ENCODE measurements around the gene GRID1.

The GRID1 gene

GRCh38 chr10:85915245-85915846, 451.2 kb downstream of the GRID1 start:
- POLR2A ChIA-PET: no interaction called here
- H3K4me3 ChIP-seq (ENCODE audit: low read depth, low read length): no peak overlapping the region

GRCh38 chr10:85914720-85915119, 451.9 kb downstream of the GRID1 start:
- no peak for TF ChIP-seq MZF1 (tag by site-specific recombination; IDR thresholded peaks at IDR 0.05; ENCODE audit: borderline replicate concordance)
- no peak for TF ChIP-seq ZNF639 (tag by site-specific recombination; IDR thresholded peaks at IDR 0.05)
- no peak for TF ChIP-seq RBAK (tag by site-specific recombination; IDR thresholded peaks at IDR 0.05)
- TF ChIP-seq ZNF416 (tag by site-specific recombination; IDR thresholded peaks at IDR 0.05): no peak
- TF ChIP-seq ZFP69B (tag by site-specific recombination; IDR thresholded peaks at IDR 0.05): no peak
- no peak for TF ChIP-seq ZNF175 (tag by site-specific recombination; IDR thresholded peaks at IDR 0.05)
- TF ChIP-seq ZNF324 (tag by site-specific recombination; IDR thresholded peaks at IDR 0.05): no peak
- TF ChIP-seq ZNF571 (tag by site-specific recombination; IDR thresholded peaks at IDR 0.05): no peak
- no peak for TF ChIP-seq SCRT1 (tag by site-specific recombination; IDR thresholded peaks at IDR 0.05; ENCODE audit: borderline replicate concordance)
- TF ChIP-seq ZNF23 (tag by site-specific recombination; IDR thresholded peaks at IDR 0.05; ENCODE audit: borderline replicate concordance): no peak
- no peak for TF ChIP-seq ZNF600 (tag by site-specific recombination; IDR thresholded peaks at IDR 0.05)
- TF ChIP-seq ZNF629 (tag by site-specific recombination; IDR thresholded peaks at IDR 0.05): no peak
- TF ChIP-seq ZNF174 (tag by site-specific recombination; IDR thresholded peaks at IDR 0.05): no peak
- no peak for TF ChIP-seq HOXA7 (CRISPR knock-in tag; IDR thresholded peaks at IDR 0.05; ENCODE audit: borderline replicate concordance)
- no peak for TF ChIP-seq ZBTB11 (tag by site-specific recombination; conservative IDR thresholded peaks at IDR 0.05; ENCODE audit: low read depth)
- TF ChIP-seq ZNF37A (tag by site-specific recombination; IDR thresholded peaks at IDR 0.05): no peak
- TF ChIP-seq SCRT2 (tag by site-specific recombination; IDR thresholded peaks at IDR 0.05): no peak
- TF ChIP-seq SALL2 (tag by site-specific recombination; IDR thresholded peaks at IDR 0.05; ENCODE audit: borderline replicate concordance): no peak
- TF ChIP-seq ZNF19 (tag by site-specific recombination; IDR thresholded peaks at IDR 0.05; ENCODE audit: low read depth): no peak
- POLR2A ChIA-PET: no interaction called here
- no peaks in the 10 kb centered on the region for H3K36me3 ChIP-seq (ENCODE audit: control insufficient read depth in 2 of 2, insufficient read depth in 1 of 2, low read length in 2 of 2)
- H3K4me1 ChIP-seq (ENCODE audit: control insufficient read depth, insufficient read depth, low read length): peaks cover 10% of the 10 kb centered on the region
- H3K27ac ChIP-seq (ENCODE audit: extremely low read depth, low read depth, low read length): no peak overlapping the region
- no peak overlapping the region for H3K4me3 ChIP-seq (ENCODE audit: low read depth, low read length)
- CTCF ChIA-PET: no interaction called here
- H3K9me3 ChIP-seq (ENCODE audit: control insufficient read depth, insufficient read depth, low read depth, low read length): no peaks in the 10 kb centered on the region

More at GRCh38 chr10:85915245-85915846, 451.2 kb downstream of the GRID1 start:
- TF ChIP-seq ZSCAN23 (tag by site-specific recombination; IDR thresholded peaks at IDR 0.05) (no peak), ZNF18 (tag by site-specific recombination; IDR thresholded peaks at IDR 0.05) (peak; percentile 97), ZSCAN4 (tag by site-specific recombination; IDR thresholded peaks at IDR 0.05) (peak; percentile 75), ZNF785 (tag by site-specific recombination; IDR thresholded peaks at IDR 0.05) (0 out of 2 replicates have a peak, but pooled peaks have one; percentile 7), ZFP37 (tag by site-specific recombination; IDR thresholded peaks at IDR 0.05) (no peak), ZNF624 (tag by site-specific recombination; IDR thresholded peaks at IDR 0.05) (no peak)
- CTCF ChIA-PET: no interaction called here
- Histone ChIP-seq H3K4me1 (ENCODE audit: control insufficient read depth, insufficient read depth, low read length) (peaks cover 11% of the 10 kb centered on the region), H3K27ac (ENCODE audit: extremely low read depth, low read depth, low read length) (no peak overlapping the region), H3K9me3 (ENCODE audit: control insufficient read depth, insufficient read depth, low read depth, low read length) (no peaks in the 10 kb centered on the region), H3K36me3 (ENCODE audit: control insufficient read depth in 2 of 2, insufficient read depth in 1 of 2, low read length in 2 of 2) (no peaks in the 10 kb centered on the region)
